OCI-LY7 (cell line): ENCODE data around the gene TJAP1. TPM values are rescaled to one million over a fixed set of nuclear protein-coding genes. Genes with fewer than 3 reads are reported as not detected.

Source experiments
- BruUV-seq: library from RNA; stranded (reverse); fragments of 400-500 nt; replicated peaks from 2 replicates; lab custom pipeline; 2021; lab: Mats Ljungman, UMichigan
- CTCF ChIA-PET: fragments of 300-600 bp; sonication (Branson Sonifier 250); formaldehyde crosslinking; loops from one replicate; lab custom pipeline; 2022; ENCODE audit warnings: antibody characterized with exemption; ENCODE audit not compliant: unreplicated experiment; lab: Charles Lee
- POLR2A ChIA-PET: fragments of 300-600 bp; sonication (Branson Sonifier 250); formaldehyde crosslinking; loops from one replicate; lab custom pipeline; 2022; ENCODE audit warnings: antibody characterized with exemption; lab: Charles Lee
- DNase-seq: peaks from one replicate; pipeline ENCODE4 v3.0.0-alpha.2; 2015; ENCODE audit warnings: low spot score
- H2AFZ ChIP-seq: fragments of 200-600 bp; sonication (generic), shearing (Covaris generic); 2 replicates; pipeline ENCODE4 v1.6.1; 2014; ENCODE audit warnings: mild to moderate bottlenecking, antibody characterized with exemption, low read length, moderate library complexity
- H3K27ac ChIP-seq: fragments of 200-600 bp; sonication (generic); 2 replicates; pipeline ENCODE4 v1.5.1; 2014; ENCODE audit warnings: mixed run types, low read depth, mild to moderate bottlenecking, moderate library complexity, low read length, inconsistent platforms; ENCODE audit not compliant: poor library complexity, severe bottlenecking
- H3K36me3 ChIP-seq: fragments of 200-600 bp; sonication (generic); 2 replicates; pipeline ENCODE4 v1.6.1; 2014; ENCODE audit warnings: mild to moderate bottlenecking, antibody characterized with exemption, low read length, moderate library complexity, mixed read lengths; ENCODE audit not compliant: insufficient read depth
- H3K4me1 ChIP-seq: fragments of 200-600 bp; sonication (generic); 2 replicates; pipeline ENCODE4 v1.5.1; 2014; ENCODE audit warnings: mild to moderate bottlenecking, low read length; ENCODE audit not compliant: insufficient read depth, poor library complexity, severe bottlenecking
- H3K4me2 ChIP-seq: fragments of 200-600 bp; sonication (generic); 2 replicates; pipeline ENCODE4 v1.6.1; 2014; ENCODE audit warnings: mild to moderate bottlenecking, low read length
- H3K4me3 ChIP-seq: fragments of 200-600 bp; sonication (generic); 2 replicates; pipeline ENCODE4 v1.5.1; 2014; ENCODE audit warnings: mild to moderate bottlenecking, low read depth, low read length; ENCODE audit not compliant: poor library complexity, severe bottlenecking
- H3K79me2 ChIP-seq: fragments of 200-600 bp; sonication (generic); 2 replicates; pipeline ENCODE4 v1.6.1; 2016; ENCODE audit warnings: low read depth, mild to moderate bottlenecking, low read length, moderate library complexity, mixed read lengths; ENCODE audit not compliant: insufficient read depth
- H3K9me2 ChIP-seq: fragments of 200-600 bp; sonication (generic); 2 replicates; pipeline ENCODE4 v1.6.1; 2016; ENCODE audit warnings: mild to moderate bottlenecking, low read length, mixed read lengths; ENCODE audit not compliant: insufficient read depth
- H3K9me3 ChIP-seq: fragments of 200-600 bp; sonication (generic); 2 replicates; pipeline ENCODE4 v1.6.1; 2014; ENCODE audit warnings: mild to moderate bottlenecking, mixed run types, low read length, mixed read lengths
- H4K20me1 ChIP-seq: fragments of 200-600 bp; sonication (generic); 2 replicates; pipeline ENCODE4 v1.6.1; 2014; ENCODE audit warnings: mild to moderate bottlenecking, antibody characterized with exemption, low read length, moderate library complexity, mixed read lengths; ENCODE audit not compliant: insufficient read depth
- CTCF ChIP-seq: fragments of 200-600 bp; sonication (generic); conservative IDR thresholded peaks from 2 replicates; pipeline ENCODE4 v1.5.1; 2014; ENCODE audit warnings: mild to moderate bottlenecking, antibody characterized with exemption, low read length, moderate library complexity, mixed read lengths
- EZH2phosphoT487 ChIP-seq: fragments of 200-600 bp; sonication (generic); IDR thresholded peaks from 2 replicates; pipeline ENCODE4 v1.6.1; 2018; ENCODE audit warnings: low read depth, borderline replicate concordance, mild to moderate bottlenecking, mixed run types, antibody characterized with exemption, low read length, moderate library complexity, mixed read lengths
- intact Hi-C: fragments of 100-400 bp; cut with micrococcal nuclease; formaldehyde crosslinking; loops from one replicate; pipeline ENCODE4 v1.10.0; 2022; ENCODE audit not compliant: unreplicated experiment
- total RNA-seq, 2 experiments: library from RNA; depleted of rRNA in 1 of 2; stranded (reverse); fragments of >200 nt in 1 of 2; shearing (Covaris generic) in 1 of 2; gene quantifications; 2 replicates each; pipeline ENCODE4 v1.2.3, GENCODE V29; 2014 to 2022

TJAP1 gene
- total RNA-seq, 2 experiments from 2014 or later, result 16.7 to 34.4 TPM

GRCh38 chr6:43516367-43516696 lies 39.0 kb downstream of the TJAP1 start:
- peak overlapping the region; percentile 28 for H3K27ac ChIP-seq
- peaks cover 42% of the 10 kb centered on the region for H3K79me2 ChIP-seq
- ChIA-PET CTCF (interaction anchor here (0.9 kb wide), 1 partner anchor 10 kb away, joined by 4 read pairs; no protein-coding TSS in a partner anchor), POLR2A (interaction anchor here (0.5 to 2.0 kb wide), 6 partner anchors 13 to 113 kb away, joined by 3 to 6 read pairs (median 3); partner anchors contain the start of genes ABCC10 and GTPBP2)
- peaks cover 20% of the 10 kb centered on the region for H3K4me1 ChIP-seq
- intact Hi-C loops, result loop anchor here (10.0 kb wide), 1 partner anchor 558 kb away; no protein-coding TSS in a partner anchor
- peaks cover 9% of the 10 kb centered on the region; the same call in 1 of the 2 replicates for H4K20me1 ChIP-seq
- DNase-seq, result no peak
- H3K9me2 ChIP-seq, result no peaks in the 10 kb centered on the region
- H2AFZ ChIP-seq, result peak overlapping the region; percentile 78; the same call in 1 of the 2 replicates
- H3K4me2 ChIP-seq, result peak overlapping the region; percentile 86
- TSS peak; percentile 79 for BruUV-seq
- peak overlapping the region; percentile 95 for H3K4me3 ChIP-seq
- H3K9me3 ChIP-seq, result no peaks in the 10 kb centered on the region
- TF ChIP-seq CTCF, result no peak
- no peak for TF ChIP-seq EZH2phosphoT487
- peaks cover 65% of the 10 kb centered on the region for H3K36me3 ChIP-seq

- Histone ChIP-seq H3K4me2 (peak within 1 kb of the TSS; percentile 96), H3K9me3 (no peaks in the 10 kb centered on the region), H4K20me1 (peaks cover 9% of the 10 kb centered on the region; the same call in 1 of the 2 replicates), H3K27ac (peak within 1 kb of the TSS; percentile 52), H3K4me1 (peaks cover 20% of the 10 kb centered on the region), H3K4me3 (peak within 1 kb of the TSS; percentile 95), H3K79me2 (peaks cover 42% of the 10 kb centered on the region), H3K9me2 (no peaks in the 10 kb centered on the region), H2AFZ (peak within 1 kb of the TSS; percentile 78; the same call in 1 of the 2 replicates), H3K36me3 (peaks cover 66% of the 10 kb centered on the region)
- POLR2A ChIA-PET, result interaction anchor here (0.5 to 2.0 kb wide), 11 partner anchors 12 to 533 kb away, joined by 3 to 6 read pairs (median 3); partner anchors contain the start of genes ABCC10 and GTPBP2
- CTCF ChIA-PET, result interaction anchor here (0.9 to 1.0 kb wide), 2 partner anchors 10 kb away, joined by 3 to 4 read pairs; no protein-coding TSS in a partner anchor
- peak; percentile 99 for DNase-seq
- BruUV-seq, result TSS peak; percentile 61
- intact Hi-C loops, result loop anchor here (10.0 kb wide), 1 partner anchor 558 kb away; no protein-coding TSS in a partner anchor
- no peak for TF ChIP-seq CTCF
Measured at GRCh38 chr6:43516697-43517504, 39.5 kb downstream of the TJAP1 start, which contains the start of the genes POLR1C and YIPF3. TSS of gene POLR1C (plus strand) at chr6:43517089. CDS start at chr6:43517110, 21 bp downstream. TSS of gene YIPF3 (minus strand) at chr6:43516926. CDS start at chr6:43516807, 119 bp downstream.
